CD8-positive, alpha-beta memory T cell (primary cell): Measurements from ENCODE around the gene SLC9A9. TPM values are rescaled to one million over a fixed set of nuclear protein-coding genes. Genes with fewer than 3 reads are reported as not detected.
"Not testable (repeated sequence)": the region's sequence is repeated elsewhere in the genome, so short reads cannot be mapped to it uniquely, and the experiment has no call there.

Source experiments
- CTCF ChIA-PET: fragments of 350-600 bp; sonication (Branson Sonifier 250); formaldehyde crosslinking; loops from one replicate; lab custom pipeline; 2021; ENCODE audit warnings: antibody characterized with exemption; lab: Charles Lee
- POLR2A ChIA-PET: fragments of 350-600 bp; sonication (Branson Sonifier 250); formaldehyde crosslinking; loops from one replicate; lab custom pipeline; 2021; ENCODE audit warnings: antibody characterized with exemption; lab: Charles Lee
- DNase-seq, 5 donors: peaks; one replicate each; pipeline versions ENCODE4 v3.0.0 to v3.0.0-alpha.2; 2020 to 2022; ENCODE audit warnings: mixed read lengths in 1 of 5
- H3K27ac ChIP-seq: one replicate; pipeline ENCODE4 v1.7.0; 2013; ENCODE audit warnings: low read depth, mild to moderate bottlenecking, low read length, moderate library complexity
- H3K27me3 ChIP-seq: 2 replicates; pipeline ENCODE4 v1.7.0; 2013; ENCODE audit warnings: low read length, mild to moderate bottlenecking; ENCODE audit not compliant: insufficient read depth, poor library complexity, severe bottlenecking
- H3K36me3 ChIP-seq: 2 replicates; pipeline ENCODE4 v1.7.0; 2013; ENCODE audit warnings: mild to moderate bottlenecking, low read length, moderate library complexity; ENCODE audit not compliant: insufficient read depth
- H3K4me1 ChIP-seq: 2 replicates; pipeline ENCODE4 v1.7.0; 2013; ENCODE audit warnings: mild to moderate bottlenecking, low read length, moderate library complexity; ENCODE audit not compliant: insufficient read depth
- H3K4me3 ChIP-seq: 2 replicates; pipeline ENCODE4 v1.7.0; 2013; ENCODE audit warnings: mild to moderate bottlenecking, low read length
- H3K9me3 ChIP-seq: 2 replicates; pipeline ENCODE4 v1.7.0; 2013; ENCODE audit warnings: mild to moderate bottlenecking, low read length
- H3K27ac Mint-ChIP-seq, 8 donors: one replicate each; pipeline ENCODE4 v1.8.0; 2020 to 2021; ENCODE audit warnings: mixed read lengths in 8 of 8, mild to moderate bottlenecking in 6 of 8, inconsistent platforms in 3 of 8, moderate library complexity in 3 of 8
- H3K27me3 Mint-ChIP-seq, 2 donors: one replicate each; pipeline ENCODE4 v1.8.0; 2020 to 2021; ENCODE audit warnings: mixed read lengths in 2 of 2, mild to moderate bottlenecking in 1 of 2, moderate library complexity in 1 of 2
- H3K36me3 Mint-ChIP-seq, 3 donors: one replicate each; pipeline ENCODE4 v1.8.0; 2020 to 2021; ENCODE audit warnings: mixed read lengths in 3 of 3, inconsistent platforms in 1 of 3, mild to moderate bottlenecking in 1 of 3
- H3K4me1 Mint-ChIP-seq, 3 donors: one replicate each; pipeline ENCODE4 v1.8.0; 2020 to 2021; ENCODE audit warnings: mixed read lengths in 3 of 3, inconsistent platforms in 1 of 3, mild to moderate bottlenecking in 1 of 3
- H3K4me3 Mint-ChIP-seq, 7 donors: one replicate each; pipeline ENCODE4 v1.8.0; 2020 to 2021; ENCODE audit warnings: mixed read lengths in 7 of 7, mild to moderate bottlenecking in 6 of 7, moderate library complexity in 4 of 7, inconsistent platforms in 2 of 7
- H3K9me3 Mint-ChIP-seq, 5 donors: one replicate each; pipeline ENCODE4 v1.8.0; 2020 to 2022; ENCODE audit warnings: mixed read lengths in 5 of 5, mild to moderate bottlenecking in 3 of 5, moderate library complexity in 2 of 5, inconsistent platforms in 1 of 5
- polyA plus RNA-seq: library from polyadenylated mRNA; unstranded; fragments of 300-500 nt; fragmentation: Illumina TruSeq; gene quantifications from one replicate; pipeline ENCODE4 v1.2.3, GENCODE V29; 2021
- total RNA-seq, 2 experiments: library from RNA; stranded (reverse); gene quantifications; one replicate each; pipeline ENCODE4 v1.2.3, GENCODE V29; 2021

SLC9A9 gene
- total and polyA plus RNA-seq, 3 experiments from 2014 or later = 1.2 to 18.0 (median 2.2) TPM

- Histone ChIP-seq H3K27me3 (no peaks in the 10 kb centered on the region), H3K4me3 (no peak overlapping the region), H3K36me3 (no peaks in the 10 kb centered on the region), H3K9me3 (no peaks in the 10 kb centered on the region), H3K27ac (no peak overlapping the region), H3K4me1 (no peaks in the 10 kb centered on the region)
- DNase-seq = no peak
- Mint-ChIP-seq H3K27me3 (no peaks in the 10 kb centered on the region), H3K27ac (no peak overlapping the region), H3K4me3 (no peak overlapping the region), H3K9me3 (no peaks in the 10 kb centered on the region), H3K36me3 (peaks cover 0 to 6% (median 2%) of the 10 kb centered on the region in 3 donors), H3K4me1 (peaks cover 0 to 18% (median 6%) of the 10 kb centered on the region in 3 donors)
- POLR2A ChIA-PET = no interaction called here
- CTCF ChIA-PET = interaction anchor here (1.1 kb wide), 1 partner anchor 16 kb away, joined by 3 read pairs; no protein-coding TSS in a partner anchor
Measured at GRCh38 chr3:143809121-143809621, 39.1 kb downstream of the SLC9A9 start.

GRCh38 chr3:143808030-143808429 lies 40.2 kb downstream of the SLC9A9 start:
- Histone ChIP-seq H3K27me3 (no peaks in the 10 kb centered on the region), H3K27ac (no peak overlapping the region), H3K36me3 (no peaks in the 10 kb centered on the region), H3K9me3 (no peaks in the 10 kb centered on the region), H3K4me3 (no peak overlapping the region), H3K4me1 (no peaks in the 10 kb centered on the region)
- H3K36me3 Mint-ChIP-seq = peaks cover 0 to 4% (median 2%) of the 10 kb centered on the region in 3 donors
- no peaks in the 10 kb centered on the region for H3K27me3 Mint-ChIP-seq
- H3K9me3 Mint-ChIP-seq = no peaks in the 10 kb centered on the region
- H3K4me1 Mint-ChIP-seq = peaks cover 0 to 9% (median 4%) of the 10 kb centered on the region in 3 donors
- POLR2A ChIA-PET = no interaction called here
- CTCF ChIA-PET = interaction anchor here (1.1 kb wide), 1 partner anchor 17 kb away, joined by 3 read pairs; no protein-coding TSS in a partner anchor
- DNase-seq = no peak
- no peak overlapping the region for H3K27ac Mint-ChIP-seq
- no peak overlapping the region for H3K4me3 Mint-ChIP-seq

- H3K36me3 Mint-ChIP-seq = peaks cover 0 to 4% (median 2%) of the 10 kb centered on the region in 3 donors
- H3K4me3 ChIP-seq = no peak overlapping the region
- H3K9me3 ChIP-seq = no peaks in the 10 kb centered on the region
Measured at GRCh38 chr3:143806038-143806437, 42.2 kb downstream of the SLC9A9 start.

GRCh38 chr3:143805476-143805875 lies 42.8 kb downstream of the SLC9A9 start:
- H3K4me1 Mint-ChIP-seq, H3K27ac Mint-ChIP-seq, H3K4me1 ChIP-seq, H3K4me3 Mint-ChIP-seq, H3K9me3 Mint-ChIP-seq, DNase-seq, POLR2A ChIA-PET, H3K27me3 ChIP-seq, H3K27me3 Mint-ChIP-seq, H3K9me3 ChIP-seq, H3K36me3 Mint-ChIP-seq, H3K4me3 ChIP-seq, H3K36me3 ChIP-seq, H3K27ac ChIP-seq: not testable (repeated sequence)
- CTCF ChIA-PET = interaction anchor here (1.4 kb wide), 1 partner anchor 12 kb away, joined by 3 read pairs; no protein-coding TSS in a partner anchor

More at GRCh38 chr3:143806038-143806437, 42.2 kb downstream of the SLC9A9 start:
- POLR2A ChIA-PET = no interaction called here
- Mint-ChIP-seq H3K9me3 (no peaks in the 10 kb centered on the region), H3K4me3 (no peak overlapping the region), H3K4me1 (peaks cover 0 to 9% (median 4%) of the 10 kb centered on the region in 3 donors), H3K27ac (no peak overlapping the region), H3K27me3 (no peaks in the 10 kb centered on the region)
- no peaks in the 10 kb centered on the region for H3K36me3 ChIP-seq
- no peaks in the 10 kb centered on the region for H3K4me1 ChIP-seq
- CTCF ChIA-PET = interaction anchor here (1.4 kb wide), 1 partner anchor 12 kb away, joined by 3 read pairs; no protein-coding TSS in a partner anchor
- no peak overlapping the region for H3K27ac ChIP-seq
- no peak for DNase-seq
- H3K27me3 ChIP-seq = no peaks in the 10 kb centered on the region

- H3K27me3 ChIP-seq, H3K27ac ChIP-seq, DNase-seq, H3K9me3 ChIP-seq, H3K27me3 Mint-ChIP-seq, POLR2A ChIA-PET, H3K9me3 Mint-ChIP-seq, H3K4me3 Mint-ChIP-seq, H3K4me3 ChIP-seq, CTCF ChIA-PET, H3K4me1 ChIP-seq, H3K36me3 ChIP-seq, H3K36me3 Mint-ChIP-seq, H3K4me1 Mint-ChIP-seq, H3K27ac Mint-ChIP-seq: not testable (repeated sequence)
Measured at GRCh38 chr3:143801046-143801445, 47.2 kb downstream of the SLC9A9 start.

- not testable (repeated sequence) for DNase-seq, H3K4me1 Mint-ChIP-seq
- POLR2A ChIA-PET = interaction anchor here (0.5 kb wide), 1 partner anchor 27 kb away, joined by 3 read pairs; no protein-coding TSS in a partner anchor
Measured at GRCh38 chr3:143798151-143798550, 50.1 kb downstream of the SLC9A9 start.

GRCh38 chr3:143795874-143796273 lies 52.4 kb downstream of the SLC9A9 start:
- DNase-seq = no peak
- Histone ChIP-seq H3K27ac (no peak overlapping the region), H3K4me1 (no peaks in the 10 kb centered on the region), H3K36me3 (no peaks in the 10 kb centered on the region), H3K27me3 (no peaks in the 10 kb centered on the region), H3K4me3 (no peak overlapping the region), H3K9me3 (no peaks in the 10 kb centered on the region)
- Mint-ChIP-seq H3K27ac (no peak overlapping the region), H3K36me3 (peaks cover 13 to 23% (median 21%) of the 10 kb centered on the region in 3 donors), H3K9me3 (no peaks in the 10 kb centered on the region), H3K4me3 (no peak overlapping the region), H3K4me1 (peaks cover 0 to 5% (median 4%) of the 10 kb centered on the region in 3 donors), H3K27me3 (no peaks in the 10 kb centered on the region)
- POLR2A ChIA-PET = interaction anchor here (0.6 kb wide), 1 partner anchor 176 kb away, joined by 4 read pairs; the partner anchor contains the start of gene DIPK2A
- CTCF ChIA-PET = no interaction called here

More at GRCh38 chr3:143798151-143798550, 50.1 kb downstream of the SLC9A9 start:
- H3K36me3 ChIP-seq, H3K27ac ChIP-seq, H3K4me3 Mint-ChIP-seq, H3K4me1 ChIP-seq, H3K9me3 Mint-ChIP-seq, CTCF ChIA-PET, H3K4me3 ChIP-seq, H3K27me3 Mint-ChIP-seq, H3K9me3 ChIP-seq, H3K27me3 ChIP-seq: not testable (repeated sequence)
- H3K27ac Mint-ChIP-seq = peak overlapping the region in 3 of 8 donors; percentile 4 to 59 (median 51)
- peaks cover 0 to 14% (median 12%) of the 10 kb centered on the region in 3 donors for H3K36me3 Mint-ChIP-seq

- peaks cover 13 to 26% (median 21%) of the 10 kb centered on the region in 3 donors for H3K36me3 Mint-ChIP-seq
- Histone ChIP-seq H3K4me3 (no peak overlapping the region), H3K36me3 (no peaks in the 10 kb centered on the region), H3K27me3 (no peaks in the 10 kb centered on the region), H3K9me3 (no peaks in the 10 kb centered on the region), H3K27ac (no peak overlapping the region), H3K4me1 (no peaks in the 10 kb centered on the region)
- ChIA-PET CTCF (no interaction called here), POLR2A (no interaction called here)
- no peaks in the 10 kb centered on the region for H3K27me3 Mint-ChIP-seq
- H3K9me3 Mint-ChIP-seq = no peaks in the 10 kb centered on the region
- no peak overlapping the region for H3K4me3 Mint-ChIP-seq
- DNase-seq = no peak
- H3K27ac Mint-ChIP-seq = no peak overlapping the region
- peaks cover 0 to 5% (median 4%) of the 10 kb centered on the region in 3 donors for H3K4me1 Mint-ChIP-seq
Measured at GRCh38 chr3:143794793-143795462, 53.3 kb downstream of the SLC9A9 start.
